Glomerular visceral epithelial cell (primary cell): ENCODE data around the gene RBM39.
A peak's percentile ranks its signal among the peaks of the same experiment; 100 is the strongest.
"Not testable (repeated sequence)": the region's sequence is repeated elsewhere in the genome, so short reads cannot be mapped to it uniquely, and the experiment has no call there.

Source experiments
- DNase-seq: peaks from one replicate; pipeline ENCODE4 v3.0.0-alpha.2; 2016; ENCODE audit errors: extremely low spot score

Gene RBM39

DNA sequence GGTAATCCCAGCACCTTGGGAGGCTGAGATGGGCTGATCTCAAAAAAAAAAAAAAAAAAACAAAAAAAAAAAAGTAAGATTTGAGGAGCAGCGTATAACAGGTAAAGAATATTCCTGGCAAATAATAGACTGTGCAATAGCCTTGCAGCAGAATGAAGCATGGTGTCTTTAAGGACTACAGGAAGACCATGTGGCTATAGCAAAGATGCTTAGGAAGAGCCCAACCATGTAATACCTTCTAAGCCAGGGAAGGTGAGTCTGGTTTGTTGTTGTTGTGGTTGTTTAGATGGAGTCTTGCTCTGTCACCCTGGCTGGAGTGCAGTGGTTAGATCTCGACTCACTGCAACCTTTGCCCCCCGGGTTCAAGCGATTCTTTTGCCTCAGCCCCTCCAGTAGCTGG is 14.3 kb upstream of the RBM39 start:
- DNase-seq: no peak

DNA sequence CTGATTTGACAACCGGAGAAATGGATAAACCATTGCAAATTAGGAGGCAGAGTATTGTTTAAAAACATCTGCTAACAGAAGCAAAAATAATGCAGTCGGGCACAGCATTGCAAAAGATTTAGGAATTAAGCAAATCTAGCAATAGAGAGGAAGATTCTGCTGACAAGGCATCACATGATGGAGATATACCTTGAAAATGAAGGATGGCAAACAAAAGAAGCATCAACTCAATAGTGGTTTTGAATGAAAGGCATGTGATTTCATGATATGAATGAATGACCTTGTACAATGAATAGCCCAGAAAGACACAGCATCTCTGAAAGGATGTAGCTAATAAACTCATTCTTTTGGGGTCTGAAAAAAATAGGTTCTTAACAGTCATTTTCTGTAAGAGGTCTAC is 8.6 kb upstream of the RBM39 start:
- no peak for DNase-seq

- not testable (repeated sequence) for DNase-seq
These were observed 2.4 kb upstream of the RBM39 start for GRCh38 chr20:35744492-35744841.

- DNase-seq: no peak
These were observed 1.8 kb upstream of the RBM39 start for GRCh38 chr20:35743693-35744491.

DNA sequence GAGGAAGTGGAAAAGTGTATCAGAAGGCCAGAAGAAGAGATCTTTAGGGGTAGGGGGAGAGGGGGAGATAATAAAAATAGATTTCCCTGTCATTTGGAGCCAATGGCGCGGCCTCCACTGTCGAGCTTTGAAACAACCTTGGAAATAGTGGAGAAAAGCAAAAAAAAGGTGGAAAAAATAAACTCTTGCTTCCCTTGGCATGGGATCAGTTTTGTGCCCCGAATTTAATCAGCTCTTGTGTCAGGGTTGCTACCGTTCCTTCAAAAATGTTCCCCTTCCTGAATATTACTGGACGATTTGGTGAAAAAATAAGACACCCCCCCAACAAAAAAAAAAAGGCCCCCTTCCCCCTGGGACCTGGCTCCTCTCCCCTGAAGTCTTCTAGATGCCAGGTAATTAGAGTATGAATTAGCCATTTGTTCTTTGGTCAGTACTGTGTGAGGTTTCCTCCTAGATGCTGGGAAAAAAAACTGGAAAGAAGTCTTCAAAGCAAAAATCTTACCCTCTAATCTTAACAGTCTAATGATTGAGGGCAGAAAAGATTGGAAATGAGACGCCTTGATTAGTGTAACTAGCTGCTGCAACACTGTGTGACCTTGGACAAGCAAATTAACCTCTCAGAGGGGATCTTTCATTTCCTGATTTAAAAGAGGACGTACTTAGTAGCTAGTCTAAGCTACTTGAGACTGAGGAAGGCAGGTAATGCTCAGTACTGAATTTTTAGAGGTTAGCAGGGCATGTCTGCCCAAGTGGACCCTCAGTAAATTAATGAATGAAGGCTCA is 872 bp upstream of the RBM39 start:
- DNase-seq: no peak

DNA sequence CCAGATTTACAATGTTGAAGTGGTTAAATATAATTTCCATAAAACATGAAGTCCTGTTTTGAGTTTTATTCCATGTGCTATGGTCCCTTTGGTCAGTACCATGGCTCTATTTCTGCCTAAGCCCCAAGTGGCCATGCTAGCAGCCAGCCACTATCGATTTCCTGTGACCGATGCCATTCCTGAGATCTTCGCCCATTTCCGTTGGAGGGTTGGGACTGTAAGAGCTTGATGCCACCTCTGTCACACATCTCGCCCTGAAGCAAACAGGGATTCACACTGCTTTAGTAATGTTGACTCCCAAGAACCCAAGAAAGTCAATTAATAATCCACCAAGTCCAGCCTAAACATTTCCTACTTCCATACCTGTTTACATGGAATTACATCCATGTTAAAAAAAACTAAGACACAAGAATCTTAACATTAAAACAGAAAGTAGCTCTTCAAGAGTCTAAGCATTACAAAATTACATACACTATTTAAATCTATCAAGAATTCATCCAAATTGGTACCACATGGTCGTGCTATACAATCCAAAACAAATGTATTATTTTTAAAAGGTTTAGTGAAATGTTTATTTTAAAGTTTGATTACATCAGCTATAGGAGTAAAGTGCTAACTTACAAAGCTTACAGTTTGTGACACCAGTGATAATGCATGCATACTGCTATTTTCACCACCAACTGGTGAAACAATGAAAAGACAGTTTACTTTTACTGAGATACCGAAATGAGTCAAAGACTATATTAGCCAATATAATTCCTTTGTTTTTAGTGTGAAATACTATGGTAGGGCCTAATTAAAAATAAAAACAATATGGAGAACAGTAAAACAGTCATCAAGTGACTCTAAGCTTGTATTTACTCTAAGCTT is 2.5 kb downstream of the RBM39 start:
- peak; percentile 47 for DNase-seq

GRCh38 chr20:35738410-35739179 is 3.5 kb downstream of the RBM39 start:
- DNase-seq: no peak

- no peak for DNase-seq
These were observed 4.2 kb downstream of the RBM39 start for GRCh38 chr20:35737865-35738333.

- DNase-seq: no peak
These were observed 6.1 kb downstream of the RBM39 start for GRCh38 chr20:35735826-35736470.

DNA sequence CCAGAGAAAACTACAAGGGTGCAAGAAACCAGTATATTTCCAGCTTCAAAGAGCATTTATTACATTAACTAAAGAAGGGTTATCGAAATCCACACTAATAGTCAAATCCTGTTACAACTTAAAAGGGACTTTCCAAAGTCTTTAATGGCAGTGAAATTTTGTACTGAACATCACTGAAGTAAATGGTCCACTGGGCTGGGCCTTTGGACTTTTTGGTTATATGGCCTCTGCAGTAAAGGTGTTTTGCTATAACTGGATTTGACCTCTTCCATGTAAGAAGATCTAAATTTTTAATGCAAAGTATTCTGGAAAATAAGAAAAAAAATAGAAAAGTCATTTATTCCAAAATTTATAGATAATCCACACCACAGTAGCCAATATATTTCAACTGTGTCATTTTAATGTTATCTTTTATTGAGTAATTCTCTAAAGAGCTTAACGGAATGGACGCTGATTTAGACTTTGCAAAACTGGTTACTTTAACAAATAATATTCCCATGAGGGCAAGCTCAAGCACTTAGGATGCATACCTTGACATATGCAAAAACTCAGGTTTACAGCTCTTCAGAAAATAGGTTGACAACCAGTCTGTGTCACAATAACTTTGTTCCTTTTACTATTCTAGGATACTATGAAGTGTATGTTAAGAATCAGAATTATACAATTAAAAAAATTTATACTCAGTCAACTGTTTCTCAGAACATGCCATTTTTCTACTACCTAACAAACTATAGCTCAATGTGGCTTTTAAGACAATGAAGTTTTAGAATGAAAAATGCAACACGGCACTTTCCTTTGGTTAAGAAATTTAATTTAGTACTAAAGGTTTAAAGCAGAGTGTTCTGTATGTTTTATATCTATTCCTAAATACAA is 7.0 kb downstream of the RBM39 start:
- DNase-seq: no peak

GRCh38 chr20:35734374-35734773 is 7.7 kb downstream of the RBM39 start:
- DNase-seq: no peak

- no peak for DNase-seq
These were observed 9.4 kb downstream of the RBM39 start for GRCh38 chr20:35732644-35732982.

DNA sequence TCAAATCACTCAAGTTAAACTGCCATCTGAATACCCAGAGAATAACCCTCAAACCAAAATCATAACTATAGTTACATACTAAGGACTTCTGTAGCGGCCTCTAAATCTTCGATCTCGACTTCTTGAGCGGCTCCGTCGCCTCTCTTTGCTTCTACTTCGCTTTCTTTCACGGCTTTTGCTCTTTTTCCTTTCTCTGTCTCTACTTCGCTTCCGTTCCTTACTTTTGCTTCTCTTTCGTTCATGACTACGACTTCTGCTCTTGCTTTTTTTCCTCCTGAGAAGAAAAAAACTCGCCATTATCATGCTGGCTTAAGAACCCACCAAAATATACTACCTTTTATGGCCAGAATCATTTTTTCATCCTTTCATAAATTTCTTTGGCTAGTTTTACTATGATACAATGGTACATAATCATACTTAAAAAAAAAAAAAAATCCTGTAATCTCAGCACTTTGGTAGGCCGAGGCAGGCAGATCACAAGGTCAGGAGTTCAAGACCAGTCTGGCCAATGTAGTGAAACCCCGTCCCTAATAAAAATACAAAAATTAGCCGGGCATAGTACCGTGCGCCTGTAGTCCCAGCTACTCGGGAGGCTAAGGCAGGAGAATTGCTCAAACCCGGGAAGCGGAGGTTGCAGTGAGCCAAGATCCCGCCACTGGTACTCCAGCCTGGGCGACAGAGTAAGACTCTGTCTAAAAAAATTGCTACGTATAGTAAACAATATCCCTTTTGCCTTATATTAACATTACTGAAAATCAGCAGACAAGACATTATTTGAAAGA is 10.0 kb downstream of the RBM39 start:
- no peak for DNase-seq

GRCh38 chr20:35731469-35731788 is 10.6 kb downstream of the RBM39 start:
- no peak for DNase-seq

GRCh38 chr20:35730583-35731468 is 11.2 kb downstream of the RBM39 start:
- no peak for DNase-seq

DNA sequence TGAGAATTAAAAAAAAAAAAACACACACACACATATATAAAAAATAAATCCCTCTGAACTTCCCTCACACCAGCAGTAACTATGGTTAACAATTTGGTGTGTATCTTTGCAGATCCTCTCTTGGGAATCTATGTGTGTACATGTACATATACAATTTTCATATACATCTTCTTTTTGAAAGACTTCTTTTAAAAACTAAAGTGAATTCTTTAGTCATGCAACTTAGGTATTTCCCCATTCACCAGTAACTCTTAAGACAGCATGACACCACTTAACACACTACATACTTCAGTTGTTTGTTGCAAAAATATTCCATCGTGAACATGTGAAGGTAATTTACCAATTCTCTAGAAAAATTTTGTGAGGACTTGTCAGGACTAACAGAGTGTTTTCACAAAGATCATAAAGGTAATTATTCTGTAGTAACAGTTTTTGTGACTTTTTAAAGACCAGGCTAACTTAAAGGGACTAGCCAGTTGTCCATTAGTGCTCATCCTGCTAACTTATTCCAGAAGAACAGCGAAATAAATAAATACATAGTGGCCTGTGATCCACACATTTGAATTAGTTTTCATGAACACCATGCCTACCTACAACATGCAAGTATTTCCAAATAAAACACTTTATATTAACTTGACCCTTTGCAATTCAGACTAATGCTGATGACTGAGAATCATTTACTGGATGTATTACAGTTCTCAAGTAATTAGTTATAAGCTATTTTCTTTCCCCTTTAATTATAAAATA is 12.1 kb downstream of the RBM39 start:
- DNase-seq: no peak

- no peak for DNase-seq
These were observed 12.7 kb downstream of the RBM39 start for GRCh38 chr20:35729283-35729807.
